Vagina (tissue), 2 donors: ENCODE measurements around the gene ZNF580.

ENCODE experiments used
- CTCF ChIP-seq, 3 experiments: fragments of 450-650 bp in 2 of 3; fragments of 200-600 bp in 1 of 3; sonication (generic) in 1 of 3; IDR thresholded peaks; one replicate each; pipeline ENCODE4 v1.5.1; 2017 to 2019; ENCODE audit warnings: antibody characterized with exemption in 3 of 3, mild to moderate bottlenecking in 2 of 3, moderate library complexity in 2 of 3
- POLR2A ChIP-seq, 2 donors: fragments of 450-650 bp; IDR thresholded peaks; one replicate each; pipeline ENCODE4 v1.6.1; 2017; ENCODE audit warnings: antibody characterized with exemption in 2 of 2, mild to moderate bottlenecking in 2 of 2, moderate library complexity in 2 of 2

GRCh38 chr19:55656988-55657747, 16.4 kb downstream of the ZNF580 start:
- TF ChIP-seq POLR2A (IDR thresholded peaks at IDR 0.05): no peak
- TF ChIP-seq CTCF (IDR thresholded peaks at IDR 0.05): no peak
